Peyer's patch (tissue), 4 donors: ENCODE results near the gene PABPC4L. TPM values are rescaled to one million over a fixed set of nuclear protein-coding genes. Genes with fewer than 3 reads are reported as not detected.
A peak's percentile ranks its signal among the peaks of the same experiment; 100 is the strongest.
"Not testable (repeated sequence)": the region's sequence is repeated elsewhere in the genome, so short reads cannot be mapped to it uniquely, and the experiment has no call there.

Experiments
- DNase-seq, 3 donors: peaks; one replicate each; pipeline ENCODE4 v3.0.0-alpha.2; 2017 to 2019
- H3K27ac ChIP-seq, 4 donors: fragments of 200-600 bp; sonication (generic); one replicate each; pipeline ENCODE4 v1.5.1; 2016 to 2019
- H3K27me3 ChIP-seq, 2 donors: fragments of 200-600 bp; sonication (generic); one replicate each; pipeline ENCODE4 v1.5.1; 2019
- H3K36me3 ChIP-seq, 3 donors: fragments of 200-600 bp; sonication (generic); one replicate each; pipeline ENCODE4 v1.5.1; 2016 to 2019
- H3K4me1 ChIP-seq, 4 donors: fragments of 200-600 bp; sonication (generic); one replicate each; pipeline ENCODE4 v1.5.1; 2016 to 2019
- H3K4me3 ChIP-seq, 4 donors: fragments of 200-600 bp; sonication (generic); 1 replicate in 3 of 4; 2 replicates in 1 of 4; pipeline ENCODE4 v1.5.1; 2016 to 2019; ENCODE audit warnings: mild to moderate bottlenecking in 1 of 4
- H3K9me3 ChIP-seq, 4 donors: fragments of 200-600 bp; sonication (generic); one replicate each; pipeline ENCODE4 v1.5.1; 2016 to 2019; ENCODE audit warnings: mild to moderate bottlenecking in 1 of 4
- CTCF ChIP-seq, 6 experiments: fragments of 450-650 bp in 4 of 6; fragments of 200-600 bp in 2 of 6; sonication (generic) in 1 of 6; IDR thresholded peaks; one replicate each; pipeline ENCODE4 v1.5.1; 2017 to 2019; ENCODE audit warnings: antibody characterized with exemption in 6 of 6, mild to moderate bottlenecking in 3 of 6, moderate library complexity in 1 of 6
- POLR2A ChIP-seq, 2 donors: fragments of 450-650 bp; IDR thresholded peaks; one replicate each; pipeline ENCODE4 v1.5.1; 2017; ENCODE audit warnings: antibody characterized with exemption in 2 of 2, mild to moderate bottlenecking in 2 of 2, moderate library complexity in 2 of 2
- total RNA-seq, 4 donors: library from RNA; depleted of rRNA; stranded (reverse); fragments of >200 nt; gene quantifications; one replicate each; pipeline ENCODE4 v1.1.0, GENCODE V29; 2016

PABPC4L gene
- total RNA-seq, 4 donors from 2014 or later, result 1.7 TPM; not detected in 3

GRCh38 chr4:134215620-134216344 lies 14.2 kb upstream of the PABPC4L start:
- TF ChIP-seq POLR2A (IDR thresholded peaks at IDR 0.05), result no peak
- no peak for TF ChIP-seq CTCF (IDR thresholded peaks at IDR 0.05)
- Histone ChIP-seq H3K36me3 (no peaks in the 10 kb centered on the region), H3K9me3 (no peaks in the 10 kb centered on the region), H3K27me3 (no peaks in the 10 kb centered on the region), H3K4me3 (no peak overlapping the region), H3K4me1 (no peaks in the 10 kb centered on the region), H3K27ac (no peak overlapping the region)
- no peak for DNase-seq

DNA sequence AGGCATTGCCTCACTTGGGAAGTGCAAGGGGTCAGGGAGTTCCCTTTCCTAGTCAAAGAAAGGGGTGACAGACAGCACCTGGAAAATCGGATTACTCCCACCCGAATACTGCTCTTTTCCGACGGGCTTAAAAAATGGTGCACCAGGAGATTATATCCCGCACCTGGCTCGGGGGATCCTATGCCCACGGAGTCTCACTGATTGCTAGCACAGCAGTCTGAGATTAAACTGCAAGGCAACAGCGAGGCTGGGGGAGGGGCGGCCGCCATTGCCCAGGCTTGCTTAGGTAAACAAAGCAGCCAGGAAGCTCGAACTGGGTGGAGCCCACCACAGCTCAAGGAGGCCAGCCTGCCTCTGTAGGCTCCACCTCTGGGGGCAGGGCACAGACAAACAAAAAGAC lies 6.4 kb upstream of the PABPC4L start:
- not testable (repeated sequence) for H3K4me1 ChIP-seq, H3K9me3 ChIP-seq, H3K4me3 ChIP-seq, H3K36me3 ChIP-seq, DNase-seq, H3K27ac ChIP-seq, H3K27me3 ChIP-seq

DNA sequence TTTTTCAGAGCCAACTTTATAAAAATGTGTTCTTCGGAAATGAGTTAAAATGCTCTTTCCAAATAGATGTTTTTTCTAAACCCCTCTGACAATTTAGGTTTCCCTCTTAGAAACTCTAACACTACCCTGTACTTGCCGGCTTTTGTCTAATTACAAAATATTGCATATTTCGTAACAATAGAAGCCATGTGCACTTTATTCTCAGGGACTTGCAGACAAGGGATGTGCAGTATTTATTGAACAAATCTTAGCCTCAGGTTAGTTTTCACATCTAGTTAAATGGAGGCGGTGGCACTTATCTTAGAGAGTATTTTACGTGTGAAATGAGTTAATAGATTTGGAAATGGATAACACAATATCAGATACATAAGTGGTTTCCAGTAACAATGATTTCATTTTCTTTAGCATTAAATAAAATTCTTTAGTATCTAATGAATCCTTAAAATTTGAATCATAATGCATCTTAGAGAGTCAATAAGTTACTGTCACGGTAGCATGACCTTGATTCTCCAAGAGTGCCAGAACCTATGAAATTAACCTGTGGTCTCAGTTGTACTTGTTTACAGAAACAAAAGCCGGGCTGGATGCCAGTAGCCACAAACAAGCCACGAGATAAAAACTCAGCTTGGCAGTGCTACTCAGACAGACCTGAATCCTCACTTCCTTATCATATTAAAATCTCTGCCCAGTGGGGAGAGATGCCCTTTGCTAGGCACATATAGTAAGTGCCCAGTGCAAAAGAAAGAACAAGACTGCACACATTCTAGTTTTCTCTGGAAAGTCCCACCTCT lies 772 bp upstream of the PABPC4L start:
- TF ChIP-seq CTCF (IDR thresholded peaks at IDR 0.05) (no peak), POLR2A (IDR thresholded peaks at IDR 0.05) (no peak)
- Histone ChIP-seq H3K4me3 (no peak overlapping the region), H3K27me3 (no peaks in the 10 kb centered on the region), H3K4me1 (no peaks in the 10 kb centered on the region), H3K36me3 (no peaks in the 10 kb centered on the region), H3K27ac (no peak overlapping the region), H3K9me3 (peaks cover 0 to 6% (median 0%) of the 10 kb centered on the region in 4 donors)
- no peak for DNase-seq

DNA sequence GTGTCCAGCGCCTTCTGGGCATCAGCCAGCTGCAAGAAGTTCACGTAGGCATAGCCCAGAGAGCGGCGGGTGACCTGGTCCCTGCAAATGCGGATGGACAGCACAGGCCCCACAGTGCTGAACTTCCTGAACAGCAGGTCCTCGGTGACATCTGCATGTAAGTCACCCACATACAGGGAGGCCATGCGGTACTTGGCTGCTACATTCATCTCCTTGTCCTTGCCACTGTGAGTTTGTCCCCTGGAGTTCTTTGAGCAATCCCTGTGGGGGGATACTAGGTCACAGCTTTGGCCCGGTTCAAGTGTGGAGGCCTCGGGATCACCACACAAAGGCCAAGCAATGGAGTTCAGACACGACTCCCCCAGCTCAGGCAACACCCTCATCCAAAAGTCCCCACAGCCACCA lies 776 bp downstream of the PABPC4L start:
- peak overlapping the region in 1 of 4 donors; percentile 66 for H3K27ac ChIP-seq
- H3K9me3 ChIP-seq, result no peaks in the 10 kb centered on the region
- H3K36me3 ChIP-seq, result no peaks in the 10 kb centered on the region
- no peaks in the 10 kb centered on the region for H3K4me1 ChIP-seq
- peak overlapping the region in 2 of 4 donors; percentile 45 to 55 for H3K4me3 ChIP-seq
- no peaks in the 10 kb centered on the region for H3K27me3 ChIP-seq
- no peak for DNase-seq
- TF ChIP-seq CTCF (IDR thresholded peaks at IDR 0.05), result no peak
- TF ChIP-seq POLR2A (IDR thresholded peaks at IDR 0.05), result no peak

GRCh38 chr4:134189949-134190348 lies 11.6 kb downstream of the PABPC4L start:
- no peak for DNase-seq
- Histone ChIP-seq H3K27ac (no peak overlapping the region), H3K9me3 (no peaks in the 10 kb centered on the region)

More at GRCh38 chr4:134189949-134190348, 11.6 kb downstream of the PABPC4L start:
- Histone ChIP-seq H3K4me1 (no peaks in the 10 kb centered on the region), H3K27me3 (no peaks in the 10 kb centered on the region), H3K4me3 (no peak overlapping the region), H3K36me3 (no peaks in the 10 kb centered on the region)
- TF ChIP-seq POLR2A (IDR thresholded peaks at IDR 0.05) (no peak), CTCF (IDR thresholded peaks at IDR 0.05) (no peak)
